ENCODE measurements around the gene SLC6A17. TPM values are rescaled to one million over a fixed set of nuclear protein-coding genes. Genes with fewer than 3 reads are reported as not detected.
A peak's percentile ranks its signal among the peaks of the same experiment; 100 is the strongest.

SLC6A17 gene
- total and polyA plus RNA-seq, 12 donors, result 0.06 to 0.45 (median 0.16) TPM; not detected in 4

DNA sequence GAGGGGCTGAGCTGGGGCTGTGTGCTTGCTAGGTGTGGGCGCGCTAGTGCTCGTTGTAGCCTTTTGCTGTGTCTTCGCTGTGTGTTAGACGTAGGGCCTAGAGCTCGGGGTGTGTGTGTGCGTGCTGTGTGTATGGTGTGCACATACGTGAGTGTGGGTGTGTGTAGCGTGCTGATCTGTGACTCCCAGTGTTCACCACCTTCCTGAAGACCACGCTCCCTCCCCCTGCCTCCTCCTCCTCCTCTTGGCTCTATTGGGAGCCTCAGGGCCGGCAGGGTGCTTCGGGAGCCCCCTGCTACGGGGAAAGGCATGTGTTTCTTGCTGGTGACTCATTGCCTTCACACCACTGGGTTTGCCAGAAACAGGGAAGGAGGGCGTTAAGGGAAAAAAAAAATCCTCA is 50.4 kb downstream of the SLC6A17 start:
- TF ChIP-seq, protein P1, sequence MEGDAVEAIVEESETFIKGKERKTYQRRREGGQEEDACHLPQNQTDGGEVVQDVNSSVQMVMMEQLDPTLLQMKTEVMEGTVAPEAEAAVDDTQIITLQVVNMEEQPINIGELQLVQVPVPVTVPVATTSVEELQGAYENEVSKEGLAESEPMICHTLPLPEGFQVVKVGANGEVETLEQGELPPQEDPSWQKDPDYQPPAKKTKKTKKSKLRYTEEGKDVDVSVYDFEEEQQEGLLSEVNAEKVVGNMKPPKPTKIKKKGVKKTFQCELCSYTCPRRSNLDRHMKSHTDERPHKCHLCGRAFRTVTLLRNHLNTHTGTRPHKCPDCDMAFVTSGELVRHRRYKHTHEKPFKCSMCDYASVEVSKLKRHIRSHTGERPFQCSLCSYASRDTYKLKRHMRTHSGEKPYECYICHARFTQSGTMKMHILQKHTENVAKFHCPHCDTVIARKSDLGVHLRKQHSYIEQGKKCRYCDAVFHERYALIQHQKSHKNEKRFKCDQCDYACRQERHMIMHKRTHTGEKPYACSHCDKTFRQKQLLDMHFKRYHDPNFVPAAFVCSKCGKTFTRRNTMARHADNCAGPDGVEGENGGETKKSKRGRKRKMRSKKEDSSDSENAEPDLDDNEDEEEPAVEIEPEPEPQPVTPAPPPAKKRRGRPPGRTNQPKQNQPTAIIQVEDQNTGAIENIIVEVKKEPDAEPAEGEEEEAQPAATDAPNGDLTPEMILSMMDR (IDR thresholded peaks at IDR 0.05), result no peak
- H3K9me3 ChIP-seq, result no peaks in the 10 kb centered on the region
- H3K27me3 ChIP-seq, result no peaks in the 10 kb centered on the region
- ATAC-seq (no peak), DNase-seq (no peak)
- H3K4me1 ChIP-seq, result peaks cover 0 to 9% (median 0%) of the 10 kb centered on the region in 9 donors
- H3K27ac ChIP-seq, result no peak overlapping the region
- intact Hi-C loops (cut with DNase I), result loop anchor here in 9 of 10 donors (2.0 to 10.0 kb wide), 5 partner anchors 112 to 297 kb away; no protein-coding TSS in a partner anchor
- H3K36me3 ChIP-seq, result no peaks in the 10 kb centered on the region
- no peak overlapping the region for H3K4me3 ChIP-seq
- WGBS, 2 donors, result 69 to 71% methylated on average over 14 of the region's 14 CpGs

DNA sequence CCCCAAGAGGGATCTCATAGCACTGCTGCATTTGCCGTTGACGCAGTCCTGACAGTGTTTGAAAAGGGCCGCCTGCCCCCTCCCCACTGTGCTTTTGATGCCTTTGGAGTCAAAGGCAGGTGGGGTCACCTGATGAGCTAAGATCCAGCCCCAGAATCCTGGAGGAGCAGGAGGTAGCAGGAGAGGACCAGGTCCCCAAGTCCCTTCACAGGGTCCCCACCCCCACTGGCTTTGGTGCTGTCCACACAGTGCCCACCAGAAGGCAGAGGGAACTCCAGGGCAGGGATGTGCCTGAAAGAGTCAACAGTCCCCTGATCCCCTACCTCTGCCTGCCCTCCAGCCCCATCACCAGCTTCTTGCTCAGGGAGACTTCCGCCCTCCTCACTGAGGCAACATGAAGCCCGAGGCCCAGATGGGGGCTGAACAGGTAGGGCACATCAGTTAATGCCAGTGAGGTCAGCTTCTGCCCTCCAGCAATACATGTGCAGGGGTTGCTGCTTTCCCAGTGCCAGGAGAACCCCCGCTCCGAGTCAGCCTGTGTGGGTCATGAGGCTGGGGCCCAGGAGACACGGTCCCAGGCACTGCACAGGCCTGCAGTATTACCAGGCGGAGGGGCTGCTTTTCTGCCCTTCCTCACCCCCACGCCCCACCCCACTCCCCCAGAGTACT is 51.0 kb downstream of the SLC6A17 start:
- Histone ChIP-seq H3K36me3 (no peaks in the 10 kb centered on the region), H3K27me3 (no peaks in the 10 kb centered on the region), H3K4me3 (no peak overlapping the region), H3K4me1 (peaks cover 0 to 9% (median 0%) of the 10 kb centered on the region in 9 donors), H3K9me3 (no peaks in the 10 kb centered on the region), H3K27ac (no peak overlapping the region)
- 87 to 89% methylated on average over 10 of the region's 10 CpGs for WGBS, 2 donors
- DNase-seq, result no peak
- intact Hi-C loops (cut with DNase I), result loop anchor here in 9 of 10 donors (2.0 to 10.0 kb wide), 5 partner anchors 111 to 296 kb away; no protein-coding TSS in a partner anchor
- no peak for ATAC-seq
- TF ChIP-seq, protein P1 (IDR thresholded peaks at IDR 0.05), result no peak

DNA sequence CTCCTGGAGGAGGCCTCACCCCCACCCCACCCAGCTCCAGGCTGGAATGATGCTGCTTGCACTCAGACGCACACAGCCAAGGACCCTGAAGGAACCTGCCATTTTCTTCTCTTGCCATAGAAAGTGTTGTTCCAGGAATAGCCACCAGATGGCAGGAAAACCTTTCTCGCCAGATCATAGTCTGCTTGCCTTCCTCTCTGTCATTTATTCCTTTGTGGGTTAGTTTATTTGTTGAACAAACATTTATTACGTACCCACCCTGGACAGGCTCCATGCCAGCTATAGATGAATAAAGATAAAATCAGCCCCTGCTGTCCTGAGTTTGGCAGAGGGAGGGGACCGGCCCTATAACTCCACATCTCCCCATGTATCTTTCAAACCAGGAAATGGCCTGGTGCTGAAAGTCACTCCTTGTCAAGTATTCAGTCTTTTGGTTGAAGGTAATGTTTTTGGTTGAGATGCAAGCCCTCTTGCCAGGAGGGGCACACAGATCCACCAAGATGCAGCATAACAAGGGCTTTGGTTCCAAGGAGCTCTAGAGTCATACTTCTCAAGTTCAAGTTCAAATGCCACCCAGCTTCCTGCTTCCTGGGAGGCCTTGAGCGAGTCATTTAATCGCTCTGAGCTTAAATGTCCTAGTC is 52.8 kb downstream of the SLC6A17 start:
- peak in 1 of 2 donors; percentile 67 for DNase-seq
- Histone ChIP-seq H3K27me3 (no peaks in the 10 kb centered on the region), H3K27ac (no peak overlapping the region), H3K4me3 (no peak overlapping the region), H3K9me3 (no peaks in the 10 kb centered on the region), H3K4me1 (peaks cover 0 to 9% (median 4%) of the 10 kb centered on the region in 9 donors), H3K36me3 (no peaks in the 10 kb centered on the region)
- intact Hi-C loops (cut with DNase I), result loop anchor here (1.0 to 10.0 kb wide), 7 partner anchors 109 to 294 kb away; no protein-coding TSS in a partner anchor
- 33% methylated on average over 6 of the region's 6 CpGs for WGBS, 2 donors
- TF ChIP-seq, protein P1 (IDR thresholded peaks at IDR 0.05), result peak; percentile 81 to 92 (median 89)
- ATAC-seq, result peak in 7 of 8 donors; percentile 31 to 73 (median 42)

DNA sequence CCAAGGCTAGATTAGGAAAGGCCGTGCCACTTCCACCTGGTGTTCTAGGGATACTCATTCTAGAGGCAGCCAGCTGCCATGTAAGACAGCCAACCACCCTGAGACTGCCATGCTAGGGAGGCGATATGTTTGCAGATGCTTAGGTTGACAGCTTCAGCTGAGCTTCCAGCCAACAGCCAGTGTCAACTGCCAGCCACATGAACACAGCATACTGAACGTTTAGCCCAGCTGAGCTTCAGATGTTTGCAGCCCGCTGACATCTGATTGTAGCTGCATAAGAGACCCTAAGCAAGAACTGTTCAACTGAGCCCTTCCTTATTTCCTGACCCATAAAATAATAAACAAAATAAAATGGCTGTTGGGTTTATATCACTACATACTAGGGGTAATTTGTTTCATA is 54.9 kb downstream of the SLC6A17 start:
- no peaks in the 10 kb centered on the region for H3K9me3 ChIP-seq
- H3K27me3 ChIP-seq, result no peaks in the 10 kb centered on the region
- DNase-seq (no peak), ATAC-seq (no peak)
- WGBS, 2 donors, result 86 to 90% methylated on average over 4 of the region's 4 CpGs
- H3K4me3 ChIP-seq, result no peak overlapping the region
- intact Hi-C loops (cut with DNase I), result loop anchor here in 6 of 10 donors (2.0 to 10.0 kb wide), 5 partner anchors 52 to 292 kb away; no protein-coding TSS in a partner anchor
- TF ChIP-seq, protein P1 (IDR thresholded peaks at IDR 0.05), result no peak
- H3K36me3 ChIP-seq, result no peaks in the 10 kb centered on the region
- no peak overlapping the region for H3K27ac ChIP-seq
- H3K4me1 ChIP-seq, result peaks cover 0 to 17% (median 12%) of the 10 kb centered on the region in 9 donors

Measured in heart right ventricle (tissue), 16 donors.